CD14-positive monocyte (primary cell): ENCODE data around the gene ANO7. TPM values are rescaled to one million over a fixed set of nuclear protein-coding genes. Genes with fewer than 3 reads are reported as not detected.
A peak's percentile ranks its signal among the peaks of the same experiment; 100 is the strongest.

Experiments used
- DNase-seq, 3 donors: peaks; one replicate each; pipeline ENCODE4 v3.0.0-alpha.2; 2011 to 2022
- H2AFZ ChIP-seq: 2 replicates; pipeline ENCODE4 v1.6.0; 2012; ENCODE audit warnings: mild to moderate bottlenecking, low read depth, low read length, inconsistent platforms; ENCODE audit not compliant: insufficient read depth, poor library complexity, severe bottlenecking
- H3K27ac ChIP-seq, 2 donors: 1 replicate in 1 of 2; 2 replicates in 1 of 2; pipeline ENCODE4 v1.5.1; 2012 to 2013; ENCODE audit warnings: low read length in 2 of 2, control low read depth in 1 of 2, inconsistent platforms in 1 of 2, low read depth in 1 of 2, mild to moderate bottlenecking in 1 of 2
- H3K27me3 ChIP-seq, 2 donors: one replicate each; pipeline versions ENCODE4 v1.6.0 to v1.6.1; 2011 to 2013; ENCODE audit warnings: low read length in 2 of 2; ENCODE audit not compliant: control insufficient read depth in 2 of 2, insufficient read depth in 2 of 2
- H3K36me3 ChIP-seq, 2 donors: replicated peaks in 1 of 2; 1 replicate in 1 of 2; 2 replicates in 1 of 2; pipeline versions ENCODE4 v1.5.1 to v1.6.1; 2012 to 2013; ENCODE audit warnings: low read length in 2 of 2, control low read depth in 1 of 2, inconsistent platforms in 1 of 2, mild to moderate bottlenecking in 1 of 2; ENCODE audit not compliant: insufficient read depth in 2 of 2, control insufficient read depth in 1 of 2
- H3K4me1 ChIP-seq, 2 donors: 1 replicate in 1 of 2; 2 replicates in 1 of 2; pipeline versions ENCODE4 v1.5.1 to v1.6.1; 2012 to 2013; ENCODE audit warnings: low read length in 2 of 2, control low read depth in 1 of 2, inconsistent platforms in 1 of 2, mild to moderate bottlenecking in 1 of 2, moderate library complexity in 1 of 2; ENCODE audit not compliant: insufficient read depth in 2 of 2, control insufficient read depth in 1 of 2
- H3K4me2 ChIP-seq: replicated peaks from 2 replicates; pipeline ENCODE3; 2012; ENCODE audit warnings: low read length, moderate library complexity, mild to moderate bottlenecking; ENCODE audit not compliant: poor library complexity, severe bottlenecking; ENCODE audit errors: extremely low read depth
- H3K4me3 ChIP-seq, 3 experiments: fragments of 200-600 bp in 1 of 3; sonication (generic) in 1 of 3; replicated peaks in 1 of 3; 1 replicate in 2 of 3; 2 replicates in 1 of 3; pipeline ENCODE4 v1.5.1; 2011 to 2013; ENCODE audit warnings: low read length in 3 of 3, mild to moderate bottlenecking in 3 of 3, control low read depth in 2 of 3, low read depth in 2 of 3, inconsistent platforms in 1 of 3, moderate library complexity in 1 of 3
- H3K79me2 ChIP-seq: 2 replicates; pipeline ENCODE4 v1.6.0; 2012; ENCODE audit warnings: mild to moderate bottlenecking, control low read depth, inconsistent platforms, low read length, moderate library complexity; ENCODE audit not compliant: insufficient read depth
- H3K9ac ChIP-seq: 2 replicates; pipeline ENCODE4 v1.6.0; 2017; ENCODE audit warnings: low read length, mild to moderate bottlenecking; ENCODE audit not compliant: insufficient read depth, poor library complexity, severe bottlenecking
- H3K9me3 ChIP-seq, 2 donors: replicated peaks in 1 of 2; 1 replicate in 1 of 2; 2 replicates in 1 of 2; pipeline versions ENCODE4 v1.5.1 to v1.6.1; 2012 to 2013; ENCODE audit warnings: low read length in 2 of 2, control low read depth in 1 of 2; ENCODE audit not compliant: control insufficient read depth in 1 of 2, insufficient read depth in 1 of 2
- H4K20me1 ChIP-seq: 2 replicates; pipeline ENCODE4 v1.6.0; 2012; ENCODE audit warnings: mild to moderate bottlenecking, low read length, control low read depth, moderate library complexity; ENCODE audit not compliant: insufficient read depth
- H3K27ac Mint-ChIP-seq, 7 donors: one replicate each; pipeline ENCODE4 v1.8.0; 2020; ENCODE audit warnings: mild to moderate bottlenecking in 7 of 7, mixed read lengths in 7 of 7, moderate library complexity in 6 of 7, inconsistent platforms in 2 of 7
- H3K27me3 Mint-ChIP-seq, 3 donors: one replicate each; pipeline ENCODE4 v1.8.0; 2021 to 2022; ENCODE audit warnings: low read depth in 3 of 3, mild to moderate bottlenecking in 3 of 3, mixed read lengths in 3 of 3, moderate library complexity in 3 of 3, inconsistent platforms in 1 of 3
- H3K36me3 Mint-ChIP-seq, 2 donors: one replicate each; pipeline ENCODE4 v1.8.0; 2020; ENCODE audit warnings: mixed read lengths in 2 of 2, inconsistent platforms in 1 of 2, mild to moderate bottlenecking in 1 of 2
- H3K4me1 Mint-ChIP-seq: one replicate; pipeline ENCODE4 v1.8.0; 2020; ENCODE audit warnings: mild to moderate bottlenecking, mixed read lengths
- H3K4me3 Mint-ChIP-seq, 2 donors: one replicate each; pipeline ENCODE4 v1.8.0; 2020; ENCODE audit warnings: mild to moderate bottlenecking in 2 of 2, mixed read lengths in 2 of 2, moderate library complexity in 1 of 2
- H3K9me3 Mint-ChIP-seq, 7 donors: one replicate each; pipeline ENCODE4 v1.8.0; 2020 to 2022; ENCODE audit warnings: mixed read lengths in 7 of 7, mild to moderate bottlenecking in 6 of 7, moderate library complexity in 6 of 7, inconsistent platforms in 2 of 7
- CTCF ChIP-seq: fragments of 200-600 bp; IDR thresholded peaks from one replicate; pipeline ENCODE4 v1.8.0; 2022; ENCODE audit warnings: antibody characterized with exemption, mild to moderate bottlenecking
- WGBS: methylation state at CpG from one replicate; pipeline ENCODE4 v1.1.5; 2013; ENCODE audit warnings: missing lambda C conversion rate; ENCODE audit not compliant: insufficient coverage; 5-methylcytosine and 5-hydroxymethylcytosine counted together
- intact Hi-C, 2 donors: fragments of 100-400 bp; cut with micrococcal nuclease; formaldehyde crosslinking; loops; one replicate each; pipeline versions ENCODE4 v1.15.0 to v1.15.1; 2023
- polyA plus RNA-seq, 3 donors: library from polyadenylated mRNA; depleted of rRNA in 1 of 3; unstranded in 2 of 3; stranded (reverse) in 1 of 3; fragments of 300-500 nt in 2 of 3; fragments of >200 nt in 1 of 3; fragmentation: Illumina TruSeq in 2 of 3; gene quantifications; 1 replicate in 2 of 3; 2 replicates in 1 of 3; pipeline ENCODE4 v1.2.3, GENCODE V29; 2012 to 2021

The ANO7 gene
- polyA plus RNA-seq, 3 donors: 0.03 TPM; not detected in 2

GRCh38 chr2:241154915-241155314 lies 33.6 kb upstream of the ANO7 start:
- DNase-seq: no peak
- Mint-ChIP-seq H3K9me3 (no peaks in the 10 kb centered on the region), H3K27ac (no peak overlapping the region), H3K27me3 (peaks cover 0 to 2% (median 0%) of the 10 kb centered on the region in 3 donors), H3K4me1 (peaks cover 22% of the 10 kb centered on the region), H3K4me3 (no peak overlapping the region), H3K36me3 (peaks cover 38 to 47% of the 10 kb centered on the region in 2 donors)
- Histone ChIP-seq H3K27me3 (no peaks in the 10 kb centered on the region), H3K9ac (no peak overlapping the region), H4K20me1 (peaks cover 37% of the 10 kb centered on the region), H3K27ac (no peak overlapping the region), H3K36me3 (peaks cover 31 to 57% of the 10 kb centered on the region in 2 donors), H3K4me2 (no peak overlapping the region), H3K79me2 (peaks cover 30% of the 10 kb centered on the region), H3K9me3 (no peaks in the 10 kb centered on the region), H2AFZ (no peak overlapping the region), H3K4me3 (no peak overlapping the region), H3K4me1 (peaks cover 14 to 16% of the 10 kb centered on the region in 2 donors)
- no peak for TF ChIP-seq CTCF
- intact Hi-C loops: loop anchor here (5.0 to 10.0 kb wide), 3 partner anchors 160 to 202 kb away; partner anchors contain the start of genes FARP2 (in 1 of the 2), HDLBP (in 1 of the 2), SEPTIN2 (in 1 of the 2) and SNED1 (in 1 of the 2)
- no CpG with 5 or more reads among the region's 4 CpGs for WGBS

- Histone ChIP-seq H3K4me1 (peaks cover 10 to 11% of the 10 kb centered on the region in 2 donors), H3K4me2 (no peak overlapping the region), H3K27ac (no peak overlapping the region), H3K9me3 (no peaks in the 10 kb centered on the region), H4K20me1 (peaks cover 37% of the 10 kb centered on the region), H2AFZ (no peak overlapping the region), H3K27me3 (no peaks in the 10 kb centered on the region), H3K79me2 (peaks cover 23% of the 10 kb centered on the region), H3K4me3 (no peak overlapping the region), H3K36me3 (peaks cover 38 to 66% of the 10 kb centered on the region in 2 donors), H3K9ac (no peak overlapping the region)
- peaks cover 0 to 2% (median 0%) of the 10 kb centered on the region in 3 donors for H3K27me3 Mint-ChIP-seq
- peaks cover 19% of the 10 kb centered on the region for H3K4me1 Mint-ChIP-seq
- no peaks in the 10 kb centered on the region for H3K9me3 Mint-ChIP-seq
- peaks cover 46 to 55% of the 10 kb centered on the region in 2 donors for H3K36me3 Mint-ChIP-seq
- TF ChIP-seq CTCF: no peak
- WGBS: 100% methylated on average over 1 of the region's 1 CpG
- H3K4me3 Mint-ChIP-seq: peak overlapping the region in 1 of 2 donors; percentile 12
- intact Hi-C loops: loop anchor here in 1 of 2 donors (10.0 kb wide), 1 partner anchor 161 kb away; the partner anchor contains the start of gene SNED1
- H3K27ac Mint-ChIP-seq: no peak overlapping the region
- no peak for DNase-seq
Observed at GRCh38 chr2:241155936-241156335, 32.5 kb upstream of the ANO7 start.
